ENCODE data around the gene CALU.

The CALU gene

DNA sequence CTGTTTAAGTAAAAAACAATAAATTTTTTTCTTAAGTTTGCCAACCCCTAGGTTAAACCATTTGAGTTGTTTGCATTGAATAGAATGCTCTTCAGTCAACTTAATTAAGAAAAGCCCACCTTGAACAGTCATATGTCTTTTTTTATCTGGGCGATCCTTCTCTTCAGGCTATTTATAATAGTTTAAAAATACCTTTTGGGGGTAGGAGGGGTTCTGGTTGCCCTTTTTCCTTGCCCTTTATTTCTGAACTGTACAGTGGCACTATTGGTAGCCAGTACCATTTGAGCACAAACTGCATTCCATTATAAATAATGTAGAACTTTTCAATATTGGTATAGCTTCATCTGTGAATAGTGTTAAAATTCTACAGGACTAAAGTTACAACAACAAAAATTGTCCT is 13.1 kb downstream of the CALU start:
- no peak for DNase-seq

DNA sequence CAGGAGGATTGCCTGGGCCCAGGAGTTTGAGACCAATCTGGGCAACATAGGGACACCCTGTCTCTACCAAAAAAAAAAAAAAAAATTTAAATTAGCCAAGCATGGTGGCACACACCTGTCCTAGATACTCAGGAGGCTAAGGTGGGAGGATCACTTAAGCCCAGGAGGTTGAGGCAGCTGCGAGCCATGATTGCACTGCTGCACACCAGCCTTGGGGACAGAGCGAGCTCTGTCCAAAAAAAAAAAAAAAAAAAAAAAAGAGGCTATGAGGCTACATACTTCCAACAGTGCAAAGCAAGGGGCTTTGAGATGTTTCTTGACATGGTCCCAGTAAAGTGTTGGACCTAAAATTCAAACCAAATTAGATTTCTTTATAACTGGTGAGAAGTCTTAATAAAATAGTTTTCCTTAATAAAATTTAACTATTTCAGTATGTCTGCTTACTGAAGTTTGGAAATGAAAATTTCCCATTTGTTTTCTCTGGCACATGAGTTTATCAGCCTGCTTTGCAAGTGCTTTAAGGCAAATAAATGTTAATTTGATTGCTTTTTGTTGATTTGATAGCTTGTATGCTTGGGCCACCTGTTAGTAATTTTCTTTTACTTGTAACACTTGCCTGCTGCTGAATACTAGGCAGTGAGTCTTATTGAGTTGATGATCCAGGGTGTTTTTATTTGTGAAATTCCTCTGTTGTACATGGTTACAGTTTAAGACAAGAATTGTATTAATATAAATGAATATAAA is 16.1 kb downstream of the CALU start:
- DNase-seq, result no peak

GRCh38 chr7:128755819-128756476 is 16.8 kb downstream of the CALU start:
- no peak for DNase-seq

- no peak for DNase-seq
Measured at GRCh38 chr7:128757203-128757602, 18.0 kb downstream of the CALU start.

- no peak for DNase-seq
Measured at GRCh38 chr7:128758553-128758952, 19.4 kb downstream of the CALU start.

- no peak for DNase-seq
Measured at GRCh38 chr7:128759242-128759641, 20.1 kb downstream of the CALU start.

DNA sequence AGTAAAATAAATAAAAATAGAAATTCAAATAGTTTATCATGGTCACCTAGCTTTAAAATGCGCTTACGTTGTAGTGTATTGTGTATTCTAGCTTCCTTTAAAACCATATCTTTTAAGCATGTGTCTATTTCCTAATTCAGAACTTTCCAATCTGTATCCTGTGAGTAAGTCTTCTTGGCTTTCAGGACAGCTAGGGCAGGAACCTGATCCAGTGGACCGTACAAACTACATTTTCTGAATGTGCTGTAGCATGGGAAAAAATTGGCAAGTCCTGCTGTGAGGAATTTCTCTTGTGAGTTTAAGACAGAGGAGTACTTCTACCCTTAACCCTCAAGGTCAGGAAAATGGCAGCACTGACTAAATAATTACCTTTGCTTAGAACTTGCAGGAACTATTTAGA is 24.4 kb downstream of the CALU start:
- DNase-seq, result no peak

DNA sequence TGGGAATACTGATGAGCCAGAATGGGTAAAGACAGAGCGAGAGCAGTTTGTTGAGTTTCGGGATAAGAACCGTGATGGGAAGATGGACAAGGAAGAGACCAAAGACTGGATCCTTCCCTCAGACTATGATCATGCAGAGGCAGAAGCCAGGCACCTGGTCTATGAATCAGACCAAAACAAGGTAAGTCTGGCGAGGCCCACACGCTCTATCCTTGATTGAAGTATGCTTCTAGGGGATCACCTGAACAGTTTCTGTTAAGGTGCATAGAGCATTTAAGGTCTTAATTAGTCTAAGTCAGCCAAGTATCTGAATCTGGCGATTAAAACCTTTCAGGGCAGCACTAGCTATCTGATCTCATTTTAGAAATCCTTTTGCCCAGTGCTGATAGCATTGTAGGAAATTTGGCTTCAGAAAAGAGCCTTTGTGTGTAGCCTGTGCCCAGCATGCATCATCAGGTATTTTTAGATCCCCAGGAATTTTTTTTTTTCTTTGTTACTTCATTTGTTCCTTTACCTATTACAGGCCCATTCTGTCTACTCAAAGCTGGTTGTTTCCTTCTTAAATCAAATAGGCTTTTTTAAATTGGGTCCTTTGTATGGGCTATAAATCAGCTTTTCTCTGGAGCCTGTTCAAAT is 28.4 kb downstream of the CALU start:
- no peak for DNase-seq

- no peak for DNase-seq
Measured at GRCh38 chr7:128770233-128770632, 31.1 kb downstream of the CALU start.

DNA sequence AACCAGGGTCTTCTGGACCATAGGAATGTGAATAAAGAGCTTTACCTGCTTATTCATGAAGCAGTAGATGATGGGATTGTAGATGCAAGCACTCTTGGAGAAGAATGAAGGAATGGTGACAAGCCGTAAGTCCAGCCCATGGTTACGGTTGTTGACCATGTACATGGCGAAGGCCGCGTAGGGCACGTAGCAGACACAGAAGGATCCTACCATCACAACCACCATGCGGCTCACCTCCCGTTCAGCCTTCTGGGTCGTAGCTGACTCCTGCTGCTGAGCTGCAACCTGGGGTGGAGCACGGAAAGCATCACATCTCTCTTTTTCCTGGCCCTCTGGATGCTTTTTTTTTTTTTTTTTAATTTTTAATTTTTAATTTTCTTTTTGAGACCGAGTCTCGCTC is 34.4 kb downstream of the CALU start:
- DNase-seq, result no peak

- DNase-seq, result no peak
Measured at GRCh38 chr7:128774029-128774689, 35.0 kb downstream of the CALU start.

GRCh38 chr7:128774921-128775320 is 35.8 kb downstream of the CALU start:
- DNase-seq, result no peak

GRCh38 chr7:128775744-128776474 is 36.8 kb downstream of the CALU start, which contains the start of gene OPN1SW:
TSS of gene OPN1SW (minus strand) at chr7:128775794. CDS start at chr7:128775781, 13 bp downstream.
- no peak for DNase-seq

- no peak for DNase-seq
Measured at GRCh38 chr7:128777156-128778123, 38.3 kb downstream of the CALU start.

GRCh38 chr7:128778946-128779345 is 39.8 kb downstream of the CALU start:
- DNase-seq, result no peak

- no peak for DNase-seq
Measured at GRCh38 chr7:128781126-128781525, 42.0 kb downstream of the CALU start.

GRCh38 chr7:128781851-128782250 is 42.7 kb downstream of the CALU start:
- no peak for DNase-seq

DNA sequence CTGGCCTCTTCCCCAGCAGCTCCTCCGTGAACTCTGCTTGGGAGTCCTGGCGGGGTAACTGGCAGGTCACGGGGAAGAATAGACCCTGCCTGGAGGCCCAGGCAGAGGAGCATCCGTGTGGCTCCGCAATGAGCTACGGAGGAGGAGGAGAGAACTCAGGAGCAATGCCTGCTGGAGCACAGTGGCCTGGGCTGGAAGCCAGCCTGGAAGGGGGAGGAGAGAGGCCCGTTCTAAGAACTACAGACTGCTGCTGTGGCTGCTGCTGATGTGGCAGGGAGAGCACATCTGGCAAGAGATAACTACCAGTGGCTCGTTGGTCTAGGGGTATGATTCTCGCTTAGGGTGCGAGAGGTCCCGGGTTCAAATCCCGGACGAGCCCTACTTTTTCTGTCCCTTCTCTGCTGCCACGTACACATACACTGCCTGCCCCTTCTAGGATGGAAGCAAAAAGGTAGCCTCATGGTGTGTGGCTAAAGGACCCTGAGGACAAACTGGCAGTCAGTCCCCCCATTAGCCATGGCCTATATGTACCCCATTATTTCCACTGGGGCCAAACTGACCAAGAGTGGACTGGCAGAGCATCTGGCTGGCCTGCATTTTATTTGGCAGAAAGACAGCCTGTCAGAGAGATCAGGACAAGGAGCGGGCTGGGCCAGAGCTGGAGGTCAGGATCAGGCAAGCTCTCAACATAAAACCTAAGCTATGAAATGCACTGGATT is 44.1 kb downstream of the CALU start:
- no peak for DNase-seq

GRCh38 chr7:128785738-128786137 is 46.6 kb downstream of the CALU start:
- DNase-seq, result no peak

GRCh38 chr7:128788446-128789412 is 49.6 kb downstream of the CALU start:
- no peak for DNase-seq
